ENCODE results near the gene USP21. TPM values are rescaled to one million over a fixed set of nuclear protein-coding genes. Genes with fewer than 3 reads are reported as not detected.

The USP21 gene
- total and polyA plus RNA-seq, 2 of the 13 experiments (the other 11 are each of a cell fraction or from before 2014, with no cell fraction given), result 10.1 to 33.1 TPM

DNA sequence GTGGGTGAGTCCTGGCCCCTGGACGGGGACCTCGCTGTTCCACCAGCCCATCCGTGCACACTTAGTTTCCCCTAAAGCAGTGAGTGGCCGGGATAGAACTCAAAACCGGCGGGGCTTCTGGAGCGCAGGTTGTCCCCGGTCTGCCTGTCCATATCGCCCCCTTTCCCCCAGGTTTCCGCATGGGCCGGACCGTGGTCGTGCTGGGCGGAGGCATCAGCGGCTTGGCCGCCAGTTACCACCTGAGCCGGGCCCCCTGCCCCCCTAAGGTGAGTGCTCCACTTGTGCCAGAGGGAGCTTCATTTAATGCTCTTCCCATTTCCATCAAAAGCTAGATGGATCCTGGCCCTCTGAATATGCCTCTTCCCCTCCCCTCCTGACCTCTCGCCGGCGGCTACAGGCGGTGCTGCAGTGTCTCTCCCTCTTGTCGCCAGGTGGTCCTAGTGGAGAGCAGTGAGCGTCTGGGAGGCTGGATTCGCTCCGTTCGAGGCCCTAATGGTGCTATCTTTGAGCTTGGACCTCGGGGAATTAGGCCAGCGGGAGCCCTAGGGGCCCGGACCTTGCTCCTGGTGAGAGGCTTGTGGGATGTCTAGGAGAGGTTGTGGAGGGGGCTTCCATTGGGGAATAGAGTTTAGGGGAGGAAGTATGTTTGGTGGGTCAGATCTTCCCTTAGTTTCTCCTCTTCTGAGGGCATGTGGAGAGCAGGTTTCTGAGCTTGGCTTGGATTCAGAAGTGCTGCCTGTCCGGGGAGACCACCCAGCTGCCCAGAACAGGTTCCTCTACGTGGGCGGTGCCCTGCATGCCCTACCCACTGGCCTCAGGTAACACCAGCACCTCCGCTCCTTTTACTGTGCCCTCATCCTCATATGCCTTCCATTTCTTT is 7.6 kb downstream of the USP21 start (continued):
- TF ChIP-seq, protein P1, sequence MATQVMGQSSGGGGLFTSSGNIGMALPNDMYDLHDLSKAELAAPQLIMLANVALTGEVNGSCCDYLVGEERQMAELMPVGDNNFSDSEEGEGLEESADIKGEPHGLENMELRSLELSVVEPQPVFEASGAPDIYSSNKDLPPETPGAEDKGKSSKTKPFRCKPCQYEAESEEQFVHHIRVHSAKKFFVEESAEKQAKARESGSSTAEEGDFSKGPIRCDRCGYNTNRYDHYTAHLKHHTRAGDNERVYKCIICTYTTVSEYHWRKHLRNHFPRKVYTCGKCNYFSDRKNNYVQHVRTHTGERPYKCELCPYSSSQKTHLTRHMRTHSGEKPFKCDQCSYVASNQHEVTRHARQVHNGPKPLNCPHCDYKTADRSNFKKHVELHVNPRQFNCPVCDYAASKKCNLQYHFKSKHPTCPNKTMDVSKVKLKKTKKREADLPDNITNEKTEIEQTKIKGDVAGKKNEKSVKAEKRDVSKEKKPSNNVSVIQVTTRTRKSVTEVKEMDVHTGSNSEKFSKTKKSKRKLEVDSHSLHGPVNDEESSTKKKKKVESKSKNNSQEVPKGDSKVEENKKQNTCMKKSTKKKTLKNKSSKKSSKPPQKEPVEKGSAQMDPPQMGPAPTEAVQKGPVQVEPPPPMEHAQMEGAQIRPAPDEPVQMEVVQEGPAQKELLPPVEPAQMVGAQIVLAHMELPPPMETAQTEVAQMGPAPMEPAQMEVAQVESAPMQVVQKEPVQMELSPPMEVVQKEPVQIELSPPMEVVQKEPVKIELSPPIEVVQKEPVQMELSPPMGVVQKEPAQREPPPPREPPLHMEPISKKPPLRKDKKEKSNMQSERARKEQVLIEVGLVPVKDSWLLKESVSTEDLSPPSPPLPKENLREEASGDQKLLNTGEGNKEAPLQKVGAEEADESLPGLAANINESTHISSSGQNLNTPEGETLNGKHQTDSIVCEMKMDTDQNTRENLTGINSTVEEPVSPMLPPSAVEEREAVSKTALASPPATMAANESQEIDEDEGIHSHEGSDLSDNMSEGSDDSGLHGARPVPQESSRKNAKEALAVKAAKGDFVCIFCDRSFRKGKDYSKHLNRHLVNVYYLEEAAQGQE (IDR thresholded peaks at IDR 0.05; ENCODE audit: borderline replicate concordance in 1 of 2, low read depth in 1 of 2, low read length in 2 of 2), result no peak
- TF ChIP-seq SRF (IDR thresholded peaks at IDR 0.05; ENCODE audit: low read depth, low read length), result no peak
- TF ChIP-seq, protein P2, sequence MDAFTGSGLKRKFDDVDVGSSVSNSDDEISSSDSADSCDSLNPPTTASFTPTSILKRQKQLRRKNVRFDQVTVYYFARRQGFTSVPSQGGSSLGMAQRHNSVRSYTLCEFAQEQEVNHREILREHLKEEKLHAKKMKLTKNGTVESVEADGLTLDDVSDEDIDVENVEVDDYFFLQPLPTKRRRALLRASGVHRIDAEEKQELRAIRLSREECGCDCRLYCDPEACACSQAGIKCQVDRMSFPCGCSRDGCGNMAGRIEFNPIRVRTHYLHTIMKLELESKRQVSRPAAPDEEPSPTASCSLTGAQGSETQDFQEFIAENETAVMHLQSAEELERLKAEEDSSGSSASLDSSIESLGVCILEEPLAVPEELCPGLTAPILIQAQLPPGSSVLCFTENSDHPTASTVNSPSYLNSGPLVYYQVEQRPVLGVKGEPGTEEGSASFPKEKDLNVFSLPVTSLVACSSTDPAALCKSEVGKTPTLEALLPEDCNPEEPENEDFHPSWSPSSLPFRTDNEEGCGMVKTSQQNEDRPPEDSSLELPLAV (CRISPR knock-in tag; conservative IDR thresholded peaks at IDR 0.05; ENCODE audit: low read depth), result no peak
- TF ChIP-seq ARNT2 (CRISPR knock-in tag; IDR thresholded peaks at IDR 0.05; ENCODE audit: low read depth), result 0 out of 2 replicates have a peak, but pooled peaks have one; percentile 29
- no peak for TF ChIP-seq SMARCC2 (IDR thresholded peaks at IDR 0.05)
- TF ChIP-seq CCDC6 (CRISPR knock-in tag; IDR thresholded peaks at IDR 0.05), result no peak
- TF ChIP-seq HES4 (CRISPR knock-in tag; IDR thresholded peaks at IDR 0.05; ENCODE audit: borderline replicate concordance), result 0 out of 2 replicates have a peak, but pooled peaks have one; percentile 11
- TF ChIP-seq MBD4 (IDR thresholded peaks at IDR 0.05; ENCODE audit: borderline replicate concordance, low read length), result no peak
- no peak for TF ChIP-seq AGO1 (IDR thresholded peaks at IDR 0.05; ENCODE audit: low read depth, low read length, poor library complexity, severe bottlenecking)
- TF ChIP-seq, protein P3, sequence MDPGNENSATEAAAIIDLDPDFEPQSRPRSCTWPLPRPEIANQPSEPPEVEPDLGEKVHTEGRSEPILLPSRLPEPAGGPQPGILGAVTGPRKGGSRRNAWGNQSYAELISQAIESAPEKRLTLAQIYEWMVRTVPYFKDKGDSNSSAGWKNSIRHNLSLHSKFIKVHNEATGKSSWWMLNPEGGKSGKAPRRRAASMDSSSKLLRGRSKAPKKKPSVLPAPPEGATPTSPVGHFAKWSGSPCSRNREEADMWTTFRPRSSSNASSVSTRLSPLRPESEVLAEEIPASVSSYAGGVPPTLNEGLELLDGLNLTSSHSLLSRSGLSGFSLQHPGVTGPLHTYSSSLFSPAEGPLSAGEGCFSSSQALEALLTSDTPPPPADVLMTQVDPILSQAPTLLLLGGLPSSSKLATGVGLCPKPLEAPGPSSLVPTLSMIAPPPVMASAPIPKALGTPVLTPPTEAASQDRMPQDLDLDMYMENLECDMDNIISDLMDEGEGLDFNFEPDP (CRISPR knock-in tag; conservative IDR thresholded peaks at IDR 0.05), result 0 out of 2 replicates have a peak, but pooled peaks have one; percentile 17
- TF ChIP-seq, protein P4, sequence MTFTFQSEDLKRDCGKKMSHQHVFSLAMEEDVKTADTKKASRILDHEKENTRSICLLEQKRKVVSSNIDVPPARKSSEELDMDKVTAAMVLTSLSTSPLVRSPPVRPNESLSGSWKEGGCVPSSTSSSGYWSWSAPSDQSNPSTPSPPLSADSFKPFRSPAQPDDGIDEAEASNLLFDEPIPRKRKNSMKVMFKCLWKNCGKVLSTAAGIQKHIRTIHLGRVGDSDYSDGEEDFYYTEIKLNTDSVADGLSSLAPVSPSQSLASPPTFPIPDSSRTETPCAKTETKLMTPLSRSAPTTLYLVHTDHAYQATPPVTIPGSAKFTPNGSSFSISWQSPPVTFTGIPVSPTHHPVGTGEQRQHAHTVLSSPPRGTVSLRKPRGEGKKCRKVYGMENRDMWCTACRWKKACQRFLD (CRISPR knock-in tag; IDR thresholded peaks at IDR 0.05; ENCODE audit: borderline replicate concordance), result 0 out of 2 replicates have a peak, but pooled peaks have one; percentile 9
- no peak for TF ChIP-seq ESRRA (CRISPR knock-in tag; IDR thresholded peaks at IDR 0.05; ENCODE audit: low read depth)
- TF ChIP-seq ZNF816 (CRISPR knock-in tag; IDR thresholded peaks at IDR 0.05; ENCODE audit: borderline replicate concordance), result no peak
- TF ChIP-seq, protein P5, sequence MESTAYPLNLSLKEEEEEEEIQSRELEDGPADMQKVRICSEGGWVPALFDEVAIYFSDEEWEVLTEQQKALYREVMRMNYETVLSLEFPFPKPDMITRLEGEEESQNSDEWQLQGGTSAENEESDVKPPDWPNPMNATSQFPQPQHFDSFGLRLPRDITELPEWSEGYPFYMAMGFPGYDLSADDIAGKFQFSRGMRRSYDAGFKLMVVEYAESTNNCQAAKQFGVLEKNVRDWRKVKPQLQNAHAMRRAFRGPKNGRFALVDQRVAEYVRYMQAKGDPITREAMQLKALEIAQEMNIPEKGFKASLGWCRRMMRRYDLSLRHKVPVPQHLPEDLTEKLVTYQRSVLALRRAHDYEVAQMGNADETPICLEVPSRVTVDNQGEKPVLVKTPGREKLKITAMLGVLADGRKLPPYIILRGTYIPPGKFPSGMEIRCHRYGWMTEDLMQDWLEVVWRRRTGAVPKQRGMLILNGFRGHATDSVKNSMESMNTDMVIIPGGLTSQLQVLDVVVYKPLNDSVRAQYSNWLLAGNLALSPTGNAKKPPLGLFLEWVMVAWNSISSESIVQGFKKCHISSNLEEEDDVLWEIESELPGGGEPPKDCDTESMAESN (CRISPR knock-in tag; conservative IDR thresholded peaks at IDR 0.05), result peak; percentile 12; the same call in 1 of the 2 replicates
- peak; percentile 7; the same call in 1 of the 2 replicates for TF ChIP-seq ZNF607 (CRISPR knock-in tag; IDR thresholded peaks at IDR 0.05; ENCODE audit: borderline replicate concordance)
- TF ChIP-seq ZNF510 (CRISPR knock-in tag; IDR thresholded peaks at IDR 0.05; ENCODE audit: low read depth), result no peak
- no peak for TF ChIP-seq CCAR2 (optimal IDR thresholded peaks at IDR 0.05; ENCODE audit: low read depth, low read length)
